ENCODE data around the gene PDZD2. TPM values are rescaled to one million over a fixed set of nuclear protein-coding genes. Genes with fewer than 3 reads are reported as not detected.

The PDZD2 gene
- total RNA-seq, 1 donor from 2014 or later: 21.5 TPM

- DNase-seq (ENCODE audit: low spot score in 2 of 2, unreplicated experiment in 2 of 2): no peak
- Mint-ChIP-seq H3K9me3 (peaks cover 15% of the 10 kb centered on the region), H3K27ac (no peak overlapping the region), H3K27me3 (ENCODE audit: low read depth) (no peaks in the 10 kb centered on the region), H3K36me3 (peaks cover 4% of the 10 kb centered on the region), H3K4me3 (no peak overlapping the region), H3K4me1 (no peaks in the 10 kb centered on the region)
- TF ChIP-seq CTCF (IDR thresholded peaks at IDR 0.05; ENCODE audit: unreplicated experiment): no peak
These were observed 104.7 kb downstream of the PDZD2 start for GRCh38 chr5:31743678-31744077.

- no peaks in the 10 kb centered on the region for H3K36me3 Mint-ChIP-seq
- no peak for DNase-seq (ENCODE audit: low spot score in 2 of 2, unreplicated experiment in 2 of 2)
- peaks cover 3% of the 10 kb centered on the region for H3K9me3 Mint-ChIP-seq
- H3K4me1 Mint-ChIP-seq: no peaks in the 10 kb centered on the region
- H3K27me3 Mint-ChIP-seq (ENCODE audit: low read depth): no peaks in the 10 kb centered on the region
- H3K4me3 Mint-ChIP-seq: no peak overlapping the region
- no peak for TF ChIP-seq CTCF (IDR thresholded peaks at IDR 0.05; ENCODE audit: unreplicated experiment)
- H3K27ac Mint-ChIP-seq: no peak overlapping the region
These were observed 109.7 kb downstream of the PDZD2 start for GRCh38 chr5:31748458-31749172.

GRCh38 chr5:31750215-31750614 is 111.3 kb downstream of the PDZD2 start:
- Mint-ChIP-seq H3K4me3 (no peak overlapping the region), H3K9me3 (peaks cover 3% of the 10 kb centered on the region), H3K36me3 (no peaks in the 10 kb centered on the region), H3K4me1 (peaks cover 5% of the 10 kb centered on the region), H3K27ac (no peak overlapping the region), H3K27me3 (ENCODE audit: low read depth) (no peaks in the 10 kb centered on the region)
- DNase-seq (ENCODE audit: low spot score in 2 of 2, unreplicated experiment in 2 of 2): no peak
- TF ChIP-seq CTCF (IDR thresholded peaks at IDR 0.05; ENCODE audit: unreplicated experiment): no peak

DNA sequence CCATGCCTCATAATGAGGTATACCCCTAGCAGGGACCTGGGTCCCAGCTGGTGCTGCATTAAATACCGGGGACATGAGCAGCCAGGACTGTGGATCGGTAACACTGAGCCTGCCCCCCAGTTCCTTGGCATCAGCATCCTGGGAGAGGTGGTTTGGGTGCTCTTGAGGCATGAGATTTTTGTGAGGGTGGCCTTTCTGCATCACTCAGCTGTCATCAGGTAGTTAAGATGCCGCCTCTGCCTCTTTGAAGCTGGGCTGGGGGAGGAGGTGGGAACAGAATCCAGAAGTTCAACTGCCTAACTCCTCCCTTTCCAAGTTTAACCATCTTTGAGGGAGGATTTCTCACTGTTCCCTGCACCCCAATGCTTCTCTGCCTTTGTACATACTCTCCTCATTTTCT is 112.7 kb downstream of the PDZD2 start:
- Mint-ChIP-seq H3K27ac (no peak overlapping the region), H3K4me1 (peaks cover 5% of the 10 kb centered on the region), H3K36me3 (no peaks in the 10 kb centered on the region), H3K27me3 (ENCODE audit: low read depth) (no peaks in the 10 kb centered on the region), H3K4me3 (no peak overlapping the region), H3K9me3 (no peaks in the 10 kb centered on the region)
- no peak for DNase-seq (ENCODE audit: low spot score in 2 of 2, unreplicated experiment in 2 of 2)
- TF ChIP-seq CTCF (IDR thresholded peaks at IDR 0.05; ENCODE audit: unreplicated experiment): no peak

DNA sequence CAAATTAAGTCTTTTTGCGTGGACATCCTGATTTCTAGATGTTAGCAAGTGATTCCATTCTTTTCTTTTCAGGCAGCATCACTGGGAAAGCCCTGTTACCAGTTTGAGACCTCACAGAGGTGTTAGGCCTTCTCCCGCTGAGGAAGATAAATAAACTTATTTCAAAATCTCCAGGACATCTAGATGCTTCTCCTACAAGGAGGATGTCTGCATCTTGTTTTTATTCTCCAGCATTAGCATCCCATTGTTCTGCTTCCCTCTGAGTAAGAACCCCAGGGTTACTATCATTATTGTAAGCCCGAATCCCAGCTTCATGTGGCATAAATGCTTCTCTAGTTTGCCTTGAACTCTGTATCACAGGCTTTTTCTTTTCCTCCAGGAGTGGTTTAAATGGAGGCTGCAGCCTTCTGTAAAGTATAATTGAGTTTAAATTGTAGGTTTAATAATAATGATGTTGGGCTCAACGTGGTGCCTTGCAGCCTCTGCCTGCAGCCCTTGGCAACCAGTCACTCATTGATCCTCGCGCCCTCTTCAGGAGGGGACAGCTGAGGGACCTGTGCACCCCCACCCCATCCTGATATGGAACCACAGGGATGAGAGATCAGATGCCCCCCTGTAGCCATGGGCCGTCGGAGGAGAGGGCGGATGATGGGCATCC is 114.9 kb downstream of the PDZD2 start:
- Mint-ChIP-seq H3K4me1 (peaks cover 13% of the 10 kb centered on the region), H3K27me3 (ENCODE audit: low read depth) (no peaks in the 10 kb centered on the region), H3K36me3 (no peaks in the 10 kb centered on the region), H3K4me3 (no peak overlapping the region), H3K9me3 (no peaks in the 10 kb centered on the region), H3K27ac (no peak overlapping the region)
- no peak for DNase-seq (ENCODE audit: low spot score in 2 of 2, unreplicated experiment in 2 of 2)
- no peak for TF ChIP-seq CTCF (IDR thresholded peaks at IDR 0.05; ENCODE audit: unreplicated experiment)

Data from mesothelial cell of epicardium (in vitro differentiated cells).